HEK293 (cell line): ENCODE measurements around the gene NXPH4.

Experiments used
- CTCF ChIA-PET: fragments of 350-600 bp; formaldehyde crosslinking; extraction: SDS; loops from one replicate; lab custom pipeline; 2021; ENCODE audit warnings: antibody characterized with exemption; lab: Yijun Ruan, JAX
- POLR2A ChIA-PET: fragments of 300-600 bp; formaldehyde crosslinking; extraction: SDS; loops from one replicate; lab custom pipeline; 2020; ENCODE audit warnings: antibody characterized with exemption, inconsistent platforms; lab: Yijun Ruan, JAX
- H3K27ac ChIP-seq: fragments of 200-500 bp; sonication (Bioruptor generic); 2 replicates; pipeline ENCODE4 v1.5.1; 2014; ENCODE audit warnings: low read depth, low read length, control low read depth, inconsistent platforms; ENCODE audit errors: extremely low read depth
- H3K36me3 ChIP-seq, 2 experiments: fragments of 200-500 bp in 1 of 2; sonication (Bioruptor generic) in 1 of 2; 1 replicate in 1 of 2; 2 replicates in 1 of 2; pipeline ENCODE4 v1.5.1; 2014 to 2017; ENCODE audit warnings: inconsistent platforms in 2 of 2, low read length in 2 of 2; ENCODE audit not compliant: control insufficient read depth in 2 of 2, insufficient read depth in 1 of 2
- H3K4me1 ChIP-seq: fragments of 200-500 bp; sonication (Bioruptor generic); 2 replicates; pipeline ENCODE4 v1.5.1; 2014; ENCODE audit warnings: mild to moderate bottlenecking, low read length, inconsistent platforms; ENCODE audit not compliant: control insufficient read depth, insufficient read depth
- H3K4me3 ChIP-seq: 2 replicates; pipeline ENCODE4 v1.5.1; 2011; ENCODE audit warnings: low read depth, mild to moderate bottlenecking, control low read depth, low read length, moderate library complexity
- H3K9me3 ChIP-seq: fragments of 200-500 bp; sonication (Bioruptor generic); 2 replicates; pipeline ENCODE4 v1.5.1; 2014; ENCODE audit warnings: low read depth, low read length, inconsistent platforms; ENCODE audit not compliant: control insufficient read depth, insufficient read depth
- BCL6B ChIP-seq: fragments of 450-650 bp; formaldehyde crosslinking; IDR thresholded peaks from 2 replicates; pipeline ENCODE4 v1.5.1; 2017; ENCODE audit warnings: missing biosample characterization, missing genetic modification characterization
- EGR2 ChIP-seq: fragments of 450-650 bp; formaldehyde crosslinking; IDR thresholded peaks from 2 replicates; pipeline ENCODE4 v1.5.1; 2016; ENCODE audit warnings: low read depth, missing biosample characterization, missing genetic modification characterization
- KLF8 ChIP-seq: fragments of 450-650 bp; formaldehyde crosslinking; IDR thresholded peaks from 2 replicates; pipeline ENCODE4 v1.5.1; 2016; ENCODE audit warnings: missing biosample characterization, missing genetic modification characterization
- PRDM10 ChIP-seq: fragments of 450-650 bp; formaldehyde crosslinking; IDR thresholded peaks from 2 replicates; pipeline ENCODE4 v1.5.1; 2016; ENCODE audit warnings: missing biosample characterization, missing genetic modification characterization
- RBAK ChIP-seq: fragments of 450-650 bp; formaldehyde crosslinking; IDR thresholded peaks from 2 replicates; pipeline ENCODE4 v1.5.1; 2016; ENCODE audit warnings: missing biosample characterization, missing genetic modification characterization
- REST ChIP-seq: fragments of 450-650 bp; formaldehyde crosslinking; IDR thresholded peaks from 2 replicates; pipeline ENCODE4 v1.5.1; 2016; ENCODE audit warnings: missing biosample characterization, missing genetic modification characterization
- YY1 ChIP-seq: fragments of 450-650 bp; formaldehyde crosslinking; IDR thresholded peaks from 2 replicates; pipeline ENCODE4 v1.5.1; 2018; ENCODE audit warnings: missing biosample characterization, missing genetic modification characterization
- ZBTB10 ChIP-seq: fragments of 450-650 bp; formaldehyde crosslinking; IDR thresholded peaks from 2 replicates; pipeline ENCODE4 v1.5.1; 2016; ENCODE audit warnings: missing biosample characterization, missing genetic modification characterization
- ZBTB44 ChIP-seq: fragments of 450-650 bp; IDR thresholded peaks from 2 replicates; pipeline ENCODE4 v1.5.1; 2018; ENCODE audit warnings: missing biosample characterization, mild to moderate bottlenecking, missing genetic modification characterization
- ZFHX2 ChIP-seq: fragments of 450-650 bp; formaldehyde crosslinking; conservative IDR thresholded peaks from 2 replicates; pipeline ENCODE4 v1.5.1; 2016; ENCODE audit warnings: missing biosample characterization, missing genetic modification characterization
- ZNF248 ChIP-seq: fragments of 450-650 bp; formaldehyde crosslinking; IDR thresholded peaks from 2 replicates; pipeline ENCODE4 v1.5.1; 2017; ENCODE audit warnings: missing biosample characterization, missing genetic modification characterization
- ZNF266 ChIP-seq: fragments of 450-650 bp; formaldehyde crosslinking; IDR thresholded peaks from 2 replicates; pipeline ENCODE4 v1.5.1; 2016; ENCODE audit warnings: missing biosample characterization, missing genetic modification characterization, low read depth
- ZNF394 ChIP-seq: fragments of 450-650 bp; formaldehyde crosslinking; IDR thresholded peaks from 2 replicates; pipeline ENCODE4 v1.5.1; 2016; ENCODE audit warnings: missing biosample characterization, missing genetic modification characterization, mild to moderate bottlenecking, moderate library complexity, borderline replicate concordance
- ZNF426 ChIP-seq: fragments of 450-650 bp; formaldehyde crosslinking; IDR thresholded peaks from 2 replicates; pipeline ENCODE4 v1.5.1; 2017; ENCODE audit warnings: missing biosample characterization, missing genetic modification characterization, mild to moderate bottlenecking, inconsistent platforms, moderate library complexity
- ZNF548 ChIP-seq: fragments of 450-650 bp; formaldehyde crosslinking; IDR thresholded peaks from 2 replicates; pipeline ENCODE4 v1.5.1; 2016; ENCODE audit warnings: missing biosample characterization, missing genetic modification characterization
- ZNF549 ChIP-seq: fragments of 450-650 bp; IDR thresholded peaks from 2 replicates; pipeline ENCODE4 v1.5.1; 2018; ENCODE audit warnings: missing biosample characterization, missing genetic modification characterization, mild to moderate bottlenecking, inconsistent platforms, moderate library complexity
- ZNF580 ChIP-seq: fragments of 450-650 bp; formaldehyde crosslinking; IDR thresholded peaks from 2 replicates; pipeline ENCODE4 v1.5.1; 2016; ENCODE audit warnings: missing biosample characterization, missing genetic modification characterization
- ZNF654 ChIP-seq: fragments of 450-650 bp; formaldehyde crosslinking; IDR thresholded peaks from 2 replicates; pipeline ENCODE4 v1.5.1; 2016; ENCODE audit warnings: low read depth, missing biosample characterization, missing genetic modification characterization

The NXPH4 gene

GRCh38 chr12:57187222-57188089, 29.1 kb upstream of the NXPH4 start (continued):
- TF ChIP-seq REST (tag by site-specific recombination) (no peak), YY1 (tag by site-specific recombination) (no peak)

- ChIA-PET CTCF (interaction anchor here (0.6 to 10.4 kb wide), 7 partner anchors 9 to 186 kb away, joined by 3 to 141 read pairs (median 5); partner anchors contain the start of gene LRP1), POLR2A (no interaction called here)
- Histone ChIP-seq H3K36me3 (peaks cover 9 to 100% of the 10 kb centered on the region in 2 experiments; a peak in 2 of 3 replicates), H3K9me3 (no peaks in the 10 kb centered on the region), H3K4me1 (no peaks in the 10 kb centered on the region), H3K4me3 (no peak overlapping the region), H3K27ac (no peak overlapping the region)
- TF ChIP-seq ZNF580 (no peak), ZNF266 (tag by site-specific recombination) (no peak), ZFHX2 (tag by site-specific recombination) (peak; percentile 48), ZBTB10 (tag by site-specific recombination) (no peak), ZNF426 (no peak), KLF8 (tag by site-specific recombination) (no peak), ZBTB44 (no peak), EGR2 (tag by site-specific recombination) (peak; percentile 42)
These were observed 28.5 kb upstream of the NXPH4 start for GRCh38 chr12:57188090-57188425.

GRCh38 chr12:57190037-57190436, 26.6 kb upstream of the NXPH4 start:
- H3K4me1 ChIP-seq: no peaks in the 10 kb centered on the region
- H3K36me3 ChIP-seq: peaks cover 9 to 100% of the 10 kb centered on the region in 2 experiments; a peak in 2 of 3 replicates
- POLR2A ChIA-PET: no interaction called here
- CTCF ChIA-PET: interaction anchor here (0.6 to 10.4 kb wide), 3 partner anchors 18 to 182 kb away, joined by 3 to 120 read pairs (median 3); no protein-coding TSS in a partner anchor
- H3K9me3 ChIP-seq: no peaks in the 10 kb centered on the region
- no peak overlapping the region for H3K27ac ChIP-seq
- H3K4me3 ChIP-seq: no peak overlapping the region
- no peak for TF ChIP-seq ZNF394 (tag by site-specific recombination)
- no peak for TF ChIP-seq ZNF654 (tag by site-specific recombination)
- TF ChIP-seq ZNF549 (tag by site-specific recombination): no peak
- no peak for TF ChIP-seq PRDM10 (tag by site-specific recombination)
- TF ChIP-seq BCL6B (tag by site-specific recombination): no peak
- no peak for TF ChIP-seq RBAK
- TF ChIP-seq ZNF548 (tag by site-specific recombination): no peak
- TF ChIP-seq ZNF248 (tag by site-specific recombination): no peak
